ENCODE measurements around the gene FGF18. TPM values are rescaled to one million over a fixed set of nuclear protein-coding genes. Genes with fewer than 3 reads are reported as not detected.
"Not testable (repeated sequence)": the region's sequence is repeated elsewhere in the genome, so short reads cannot be mapped to it uniquely, and the experiment has no call there.

Gene FGF18
- total RNA-seq, 1 experiment from 2014 or later, result 2.1 TPM

DNA sequence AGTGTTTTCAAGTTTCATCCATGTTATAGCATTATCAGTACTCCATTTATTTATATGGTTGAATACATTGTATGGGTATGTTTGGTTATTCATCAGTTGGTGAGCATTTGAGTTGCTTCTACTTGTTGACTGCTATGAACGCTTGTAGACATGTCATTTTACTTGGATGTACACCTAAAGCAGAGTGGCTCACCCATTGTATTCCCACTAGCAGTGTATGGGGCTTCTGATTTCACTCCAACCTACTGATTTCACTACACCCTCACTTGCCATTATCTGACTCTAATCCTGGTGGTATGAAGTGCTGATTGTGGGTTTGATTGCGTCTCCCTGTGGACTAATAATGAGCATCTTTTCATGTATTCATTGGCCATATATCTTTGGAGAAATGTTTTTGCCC, 22.3 kb upstream of the FGF18 start:
- H3K9me3 Mint-ChIP-seq (ENCODE audit: unreplicated experiment), result no peaks in the 10 kb centered on the region
- ChIA-PET POLR2A (no interaction called here), CTCF (no interaction called here)
- Histone ChIP-seq H3K36me3 (ENCODE audit: control insufficient read depth, insufficient read depth, low read length) (peaks cover 13% of the 10 kb centered on the region), H3K9me3 (0 out of 2 replicates have a peak, but pooled peaks cover 4% of the 10 kb centered on the region), H3K27me3 (replicated peaks; ENCODE audit: control insufficient read depth, insufficient read depth, low read length) (no peaks in the 10 kb centered on the region), H3K4me3 (ENCODE audit: low read depth, low read length) (no peak overlapping the region), H3K4me1 (peaks cover 25% of the 10 kb centered on the region)
- no peak for DNase-seq
- BruUV-seq (replicated peaks), result no TSS peak
- intact Hi-C loops (cut with micrococcal nuclease; ENCODE audit: unreplicated experiment), result no loop called here
- H3K27me3 Mint-ChIP-seq (ENCODE audit: insufficient read depth, unreplicated experiment), result no peaks in the 10 kb centered on the region
- no peak for TF ChIP-seq CTCF (IDR thresholded peaks at IDR 0.05; ENCODE audit: insufficient read depth in 1 of 2, low read depth in 1 of 2, low read length in 1 of 2, severe bottlenecking in 1 of 2, unreplicated experiment in 1 of 2)
- H3K27ac Mint-ChIP-seq (ENCODE audit: unreplicated experiment), result no peak overlapping the region
- H3K4me1 Mint-ChIP-seq (ENCODE audit: low read depth, unreplicated experiment), result peaks cover 8% of the 10 kb centered on the region
- H3K36me3 Mint-ChIP-seq (ENCODE audit: insufficient read depth, unreplicated experiment), result peaks cover 97% of the 10 kb centered on the region
- no peak overlapping the region for H3K4me3 Mint-ChIP-seq (ENCODE audit: unreplicated experiment)

DNA sequence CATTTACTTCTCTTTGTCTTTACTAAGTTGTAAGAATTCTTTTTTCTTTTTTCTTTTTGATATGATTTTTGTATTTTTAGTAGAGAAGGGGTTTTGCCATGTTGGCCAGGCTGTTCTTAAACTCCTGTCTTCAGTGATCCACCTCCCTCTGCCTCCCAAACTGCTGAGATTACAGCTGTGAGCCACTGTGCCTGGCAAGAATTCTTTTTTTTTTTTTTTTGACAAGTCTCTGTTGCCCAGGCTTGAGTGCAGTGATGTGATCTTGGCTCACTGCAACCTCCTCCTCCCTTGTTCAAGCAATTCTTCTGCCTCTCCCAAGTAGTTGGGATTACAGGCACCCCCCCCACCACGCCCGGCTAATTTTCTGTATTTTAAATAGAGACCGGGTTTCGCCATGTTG, 21.8 kb upstream of the FGF18 start:
- BruUV-seq (replicated peaks), result no TSS peak
- no peak overlapping the region for H3K27ac Mint-ChIP-seq (ENCODE audit: unreplicated experiment)
- 0 out of 2 replicates have a peak, but pooled peaks cover 4% of the 10 kb centered on the region for H3K9me3 ChIP-seq

DNA sequence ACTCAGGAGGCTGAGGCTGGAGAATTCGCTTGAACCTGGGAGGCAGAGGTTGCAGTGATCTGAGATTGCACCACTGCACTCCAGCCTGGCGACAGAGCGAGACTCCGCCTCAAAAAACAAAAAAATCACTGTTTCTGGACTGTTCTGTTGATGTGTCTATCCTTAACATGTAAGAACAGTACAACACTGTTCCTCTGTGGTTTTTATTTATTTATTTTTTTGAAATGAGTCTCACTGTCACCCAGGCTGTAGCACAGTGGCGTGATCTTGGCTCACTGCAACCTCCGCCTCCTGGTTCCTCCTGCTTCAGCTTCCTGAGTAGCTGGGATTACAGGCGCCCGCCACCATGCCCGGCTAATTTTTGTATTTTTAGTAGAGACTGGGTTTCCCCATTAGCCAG, 20.8 kb upstream of the FGF18 start:
- peaks cover 25% of the 10 kb centered on the region for H3K4me1 ChIP-seq
- H3K27ac Mint-ChIP-seq (ENCODE audit: unreplicated experiment); BruUV-seq (replicated peaks); H3K27me3 Mint-ChIP-seq (ENCODE audit: insufficient read depth, unreplicated experiment); H3K4me3 ChIP-seq (ENCODE audit: low read depth, low read length); H3K9me3 ChIP-seq; intact Hi-C loops (cut with micrococcal nuclease; ENCODE audit: unreplicated experiment); DNase-seq; H3K4me1 Mint-ChIP-seq (ENCODE audit: low read depth, unreplicated experiment); H3K9me3 Mint-ChIP-seq (ENCODE audit: unreplicated experiment); H3K4me3 Mint-ChIP-seq (ENCODE audit: unreplicated experiment); H3K27me3 ChIP-seq (replicated peaks; ENCODE audit: control insufficient read depth, insufficient read depth, low read length); POLR2A ChIA-PET: not testable (repeated sequence)
- H3K36me3 ChIP-seq (ENCODE audit: control insufficient read depth, insufficient read depth, low read length), result peaks cover 11% of the 10 kb centered on the region
- CTCF ChIA-PET, result interaction anchor here (0.6 kb wide), 1 partner anchor 19 kb away, joined by 3 read pairs; no protein-coding TSS in a partner anchor
- peaks cover 90% of the 10 kb centered on the region for H3K36me3 Mint-ChIP-seq (ENCODE audit: insufficient read depth, unreplicated experiment)

More for the DNA sequence above, 21.8 kb upstream of the FGF18 start:
- no peak for TF ChIP-seq CTCF (IDR thresholded peaks at IDR 0.05; ENCODE audit: insufficient read depth in 1 of 2, low read depth in 1 of 2, low read length in 1 of 2, severe bottlenecking in 1 of 2, unreplicated experiment in 1 of 2)
- Histone ChIP-seq H3K4me1 (peaks cover 25% of the 10 kb centered on the region), H3K36me3 (ENCODE audit: control insufficient read depth, insufficient read depth, low read length) (peaks cover 11% of the 10 kb centered on the region), H3K4me3 (ENCODE audit: low read depth, low read length) (no peak overlapping the region), H3K27me3 (replicated peaks; ENCODE audit: control insufficient read depth, insufficient read depth, low read length) (no peaks in the 10 kb centered on the region)
- CTCF ChIA-PET, result no interaction called here
- no peaks in the 10 kb centered on the region for H3K27me3 Mint-ChIP-seq (ENCODE audit: insufficient read depth, unreplicated experiment)
- H3K4me1 Mint-ChIP-seq (ENCODE audit: low read depth, unreplicated experiment), result peaks cover 4% of the 10 kb centered on the region
- peaks cover 96% of the 10 kb centered on the region for H3K36me3 Mint-ChIP-seq (ENCODE audit: insufficient read depth, unreplicated experiment)
- H3K9me3 Mint-ChIP-seq (ENCODE audit: unreplicated experiment), result no peaks in the 10 kb centered on the region
- intact Hi-C loops (cut with micrococcal nuclease; ENCODE audit: unreplicated experiment), result no loop called here
- POLR2A ChIA-PET, result no interaction called here
- H3K4me3 Mint-ChIP-seq (ENCODE audit: unreplicated experiment), result no peak overlapping the region
- no peak for DNase-seq

DNA sequence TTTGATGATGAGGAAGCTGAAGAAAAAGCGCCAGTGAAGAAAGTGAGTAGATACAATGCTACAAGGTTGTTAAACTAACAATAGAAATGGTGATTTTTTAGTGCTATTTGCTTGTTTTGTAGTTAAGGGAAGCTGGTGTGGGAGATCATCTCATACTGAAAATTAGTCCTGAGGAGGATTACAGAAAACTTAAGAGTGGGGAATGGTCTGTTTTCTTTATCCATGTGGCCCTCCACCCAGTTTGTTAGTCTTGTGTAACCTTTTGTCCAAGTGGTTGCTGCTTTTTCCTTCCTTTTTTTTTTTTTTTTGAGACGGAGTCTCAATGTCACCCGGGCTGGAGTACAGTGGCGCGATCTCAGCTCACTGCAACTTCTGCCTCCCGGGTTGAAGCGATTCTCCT, 19.3 kb upstream of the FGF18 start:
- ChIA-PET CTCF (interaction anchor here (0.6 kb wide), 1 partner anchor 900 kb away, joined by 3 read pairs; no protein-coding TSS in a partner anchor), POLR2A (interaction anchor here (0.6 kb wide), 1 partner anchor 537 kb away, joined by 4 read pairs; no protein-coding TSS in a partner anchor)
- Mint-ChIP-seq H3K27ac (ENCODE audit: unreplicated experiment) (peak overlapping the region; percentile 72), H3K4me1 (ENCODE audit: low read depth, unreplicated experiment) (no peaks in the 10 kb centered on the region), H3K4me3 (ENCODE audit: unreplicated experiment) (no peak overlapping the region), H3K9me3 (ENCODE audit: unreplicated experiment) (no peaks in the 10 kb centered on the region), H3K36me3 (ENCODE audit: insufficient read depth, unreplicated experiment) (peaks cover 82% of the 10 kb centered on the region), H3K27me3 (ENCODE audit: insufficient read depth, unreplicated experiment) (no peaks in the 10 kb centered on the region)
- no TSS peak for BruUV-seq (replicated peaks)
- Histone ChIP-seq H3K36me3 (ENCODE audit: control insufficient read depth, insufficient read depth, low read length) (peaks cover 10% of the 10 kb centered on the region), H3K4me1 (peaks cover 25% of the 10 kb centered on the region), H3K9me3 (0 out of 2 replicates have a peak, but pooled peaks cover 4% of the 10 kb centered on the region), H3K4me3 (ENCODE audit: low read depth, low read length) (no peak overlapping the region), H3K27me3 (replicated peaks; ENCODE audit: control insufficient read depth, insufficient read depth, low read length) (no peaks in the 10 kb centered on the region)
- intact Hi-C loops (cut with micrococcal nuclease; ENCODE audit: unreplicated experiment), result no loop called here
- TF ChIP-seq CTCF (IDR thresholded peaks at IDR 0.05; ENCODE audit: insufficient read depth in 1 of 2, low read depth in 1 of 2, low read length in 1 of 2, severe bottlenecking in 1 of 2, unreplicated experiment in 1 of 2), result no peak
- no peak for DNase-seq
